Breast epithelium (tissue), 3 donors: Measurements from ENCODE around the gene CBLC.
A peak's percentile ranks its signal among the peaks of the same experiment; 100 is the strongest.

Source experiments
- CTCF ChIP-seq, 3 donors: fragments of 450-650 bp; IDR thresholded peaks; one replicate each; pipeline ENCODE4 v1.5.1; 2016 to 2017; ENCODE audit warnings: antibody characterized with exemption in 3 of 3, mild to moderate bottlenecking in 3 of 3, moderate library complexity in 3 of 3
- POLR2AphosphoS5 ChIP-seq, 3 donors: sonication (generic); formaldehyde crosslinking; IDR thresholded peaks; one replicate each; pipeline ENCODE4 v1.6.1; 2017; ENCODE audit warnings: antibody characterized with exemption in 3 of 3

DNA sequence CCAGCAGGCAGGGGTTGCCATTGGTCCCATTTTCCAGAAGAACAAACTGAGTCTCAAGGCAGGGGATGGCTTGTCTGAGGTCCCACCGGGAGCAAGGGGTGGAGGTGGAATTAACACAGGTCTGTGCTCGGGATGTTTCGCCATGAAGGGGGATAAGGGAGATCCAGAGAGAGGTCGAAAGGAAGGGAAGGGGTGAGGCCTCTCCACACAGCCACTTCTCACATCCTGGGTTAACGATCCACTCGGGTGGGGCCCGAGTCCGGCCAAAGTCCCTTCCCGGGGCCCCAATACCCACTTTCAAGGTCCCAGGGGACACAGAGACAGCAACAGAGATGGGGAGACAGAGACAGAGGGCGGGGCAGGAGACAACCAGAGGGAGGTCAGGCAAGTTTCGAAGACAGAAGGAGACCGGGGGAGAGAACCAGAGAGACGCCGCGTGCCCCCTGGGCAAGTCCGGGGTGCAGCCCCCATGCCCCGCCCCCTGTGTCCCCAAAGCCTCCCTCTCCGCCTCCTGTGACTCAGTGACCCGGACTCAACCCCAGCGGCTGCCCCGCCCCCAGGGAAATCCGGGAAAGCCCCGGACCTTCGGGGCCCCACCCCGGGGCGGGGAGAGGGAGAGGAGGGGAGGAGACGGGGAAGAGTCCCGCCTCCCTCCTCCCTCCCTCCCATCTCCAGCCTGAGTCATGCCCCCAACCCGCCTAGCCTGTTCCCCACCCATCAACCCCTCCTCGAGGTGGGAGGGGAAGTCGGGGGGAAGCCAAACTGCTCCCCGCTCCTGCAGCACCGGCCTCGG lies 30.5 kb upstream of the CBLC start:
- TF ChIP-seq CTCF (IDR thresholded peaks at IDR 0.05) (no peak), POLR2AphosphoS5 (IDR thresholded peaks at IDR 0.05) (peak; percentile 57 to 72 (median 64))
